Neural progenitor cell (in vitro differentiated cells): Measurements from ENCODE around the gene NME2. TPM values are rescaled to one million over a fixed set of nuclear protein-coding genes. Genes with fewer than 3 reads are reported as not detected.

ENCODE experiments used
- DNase-seq: peaks from one replicate; pipeline ENCODE4 v3.0.0-alpha.2; 2016; ENCODE audit warnings: low spot score
- H2AFZ ChIP-seq: fragments of 200-600 bp; sonication (generic); replicated peaks from 2 replicates; pipeline ENCODE4 v1.6.1; 2016; ENCODE audit warnings: antibody characterized with exemption
- H3F3A ChIP-seq: fragments of 200-600 bp; sonication (generic); 2 replicates; pipeline ENCODE4 v1.6.1; 2016; ENCODE audit warnings: antibody characterized with exemption, low read depth
- H3K27ac ChIP-seq: fragments of 200-600 bp; sonication (generic); 2 replicates; pipeline ENCODE4 v1.5.1; 2016; ENCODE audit warnings: mild to moderate bottlenecking
- H3K27me3 ChIP-seq: fragments of 200-600 bp; sonication (generic); 2 replicates; pipeline ENCODE4 v1.6.1; 2016; ENCODE audit warnings: mild to moderate bottlenecking, moderate library complexity
- H3K36me3 ChIP-seq: fragments of 200-600 bp; sonication (generic); 2 replicates; pipeline ENCODE4 v1.5.1; 2016
- H3K4me1 ChIP-seq: fragments of 200-600 bp; sonication (generic); 2 replicates; pipeline ENCODE4 v1.6.1; 2016; ENCODE audit warnings: mixed run types
- H3K4me2 ChIP-seq: fragments of 200-600 bp; sonication (generic); 2 replicates; pipeline ENCODE4 v1.6.1; 2016
- H3K4me3 ChIP-seq: fragments of 200-600 bp; sonication (generic); 2 replicates; pipeline ENCODE4 v1.5.1; 2016
- H3K79me2 ChIP-seq: fragments of 200-600 bp; sonication (generic); 2 replicates; pipeline ENCODE4 v1.6.1; 2016; ENCODE audit warnings: low read depth
- H3K9ac ChIP-seq: fragments of 200-600 bp; sonication (generic); 2 replicates; pipeline ENCODE4 v1.6.1; 2016
- H3K9me3 ChIP-seq: fragments of 200-600 bp; sonication (generic); 2 replicates; pipeline ENCODE4 v1.5.1; 2016; ENCODE audit warnings: low read depth
- H4K20me1 ChIP-seq: fragments of 200-600 bp; sonication (generic); 2 replicates; pipeline ENCODE4 v1.6.1; 2016; ENCODE audit warnings: low read depth
- H3K27ac Mint-ChIP-seq: 3 replicates; pipeline ENCODE4 v1.8.0; 2021; ENCODE audit warnings: mixed read lengths
- H3K27me3 Mint-ChIP-seq: 2 replicates; pipeline ENCODE4 v1.8.0; 2022; ENCODE audit warnings: low read depth, mild to moderate bottlenecking, inconsistent platforms, moderate library complexity, mixed read lengths; ENCODE audit not compliant: insufficient read depth
- H3K36me3 Mint-ChIP-seq: 3 replicates; pipeline ENCODE4 v1.8.0; 2021; ENCODE audit warnings: mixed read lengths
- H3K4me1 Mint-ChIP-seq: 3 replicates; pipeline ENCODE4 v1.8.0; 2021; ENCODE audit warnings: mixed read lengths
- H3K4me3 Mint-ChIP-seq: 3 replicates; pipeline ENCODE4 v1.8.0; 2021; ENCODE audit warnings: mild to moderate bottlenecking, moderate library complexity, mixed read lengths
- H3K9me3 Mint-ChIP-seq: 3 replicates; pipeline ENCODE4 v1.8.0; 2020; ENCODE audit warnings: mixed read lengths
- EZH2 ChIP-seq: fragments of 200-600 bp; sonication (generic); IDR thresholded peaks from 2 replicates; pipeline ENCODE4 v1.6.1; 2017; ENCODE audit warnings: antibody characterized with exemption, mild to moderate bottlenecking, moderate library complexity
- EZH2phosphoT487 ChIP-seq: fragments of 200-600 bp; sonication (generic); IDR thresholded peaks from 2 replicates; pipeline ENCODE4 v1.6.1; 2017; ENCODE audit warnings: antibody characterized with exemption
- total RNA-seq: library from RNA; depleted of rRNA; stranded (reverse); fragments of >200 nt; gene quantifications from 2 replicates; pipeline ENCODE4 v1.2.3, GENCODE V29; 2015; ENCODE audit warnings: low replicate concordance
- TF ChIP-seq, protein P1 (sequence below): fragments of 200-600 bp; sonication (generic); IDR thresholded peaks from 2 replicates; pipeline ENCODE4 v1.5.1; 2017; ENCODE audit warnings: antibody characterized with exemption, mild to moderate bottlenecking

The NME2 gene
- total RNA-seq, 1 donor from 2014 or later: 287 TPM

DNA sequence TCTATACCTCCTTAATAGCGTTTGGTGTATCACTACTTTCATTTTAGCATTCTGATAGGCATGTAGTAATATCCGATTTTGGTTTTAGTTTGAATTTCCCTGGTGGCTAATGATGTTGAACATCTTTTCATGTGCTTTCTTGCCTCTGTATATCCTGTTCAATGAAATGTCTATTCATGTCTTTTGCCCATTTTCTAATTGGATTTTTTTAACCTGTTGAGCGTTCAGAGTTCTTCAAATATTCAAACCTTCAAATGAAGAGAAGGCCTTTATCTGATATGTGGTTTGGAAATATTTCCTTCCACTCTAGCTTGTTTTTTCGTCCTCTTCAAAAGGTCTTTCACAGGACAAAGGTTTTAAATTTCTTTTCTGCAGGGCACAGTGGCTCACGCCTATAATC lies 15.3 kb upstream of the NME2 start:
- H3K79me2 ChIP-seq: peaks cover 24% of the 10 kb centered on the region
- H3K4me2 ChIP-seq: no peak overlapping the region
- H3K27ac ChIP-seq: no peak overlapping the region
- H3K27me3 ChIP-seq: no peaks in the 10 kb centered on the region
- Mint-ChIP-seq H3K4me3 (no peak overlapping the region), H3K9me3 (no peaks in the 10 kb centered on the region), H3K36me3 (peaks cover under 1% of the 10 kb centered on the region), H3K27ac (no peak overlapping the region), H3K4me1 (peaks cover 4% of the 10 kb centered on the region), H3K27me3 (no peaks in the 10 kb centered on the region)
- H3K4me3 ChIP-seq: no peak overlapping the region
- peaks cover 12% of the 10 kb centered on the region for H3F3A ChIP-seq
- no peaks in the 10 kb centered on the region for H4K20me1 ChIP-seq
- DNase-seq: no peak
- TF ChIP-seq EZH2phosphoT487: no peak
- TF ChIP-seq EZH2: no peak
- TF ChIP-seq, protein P1, sequence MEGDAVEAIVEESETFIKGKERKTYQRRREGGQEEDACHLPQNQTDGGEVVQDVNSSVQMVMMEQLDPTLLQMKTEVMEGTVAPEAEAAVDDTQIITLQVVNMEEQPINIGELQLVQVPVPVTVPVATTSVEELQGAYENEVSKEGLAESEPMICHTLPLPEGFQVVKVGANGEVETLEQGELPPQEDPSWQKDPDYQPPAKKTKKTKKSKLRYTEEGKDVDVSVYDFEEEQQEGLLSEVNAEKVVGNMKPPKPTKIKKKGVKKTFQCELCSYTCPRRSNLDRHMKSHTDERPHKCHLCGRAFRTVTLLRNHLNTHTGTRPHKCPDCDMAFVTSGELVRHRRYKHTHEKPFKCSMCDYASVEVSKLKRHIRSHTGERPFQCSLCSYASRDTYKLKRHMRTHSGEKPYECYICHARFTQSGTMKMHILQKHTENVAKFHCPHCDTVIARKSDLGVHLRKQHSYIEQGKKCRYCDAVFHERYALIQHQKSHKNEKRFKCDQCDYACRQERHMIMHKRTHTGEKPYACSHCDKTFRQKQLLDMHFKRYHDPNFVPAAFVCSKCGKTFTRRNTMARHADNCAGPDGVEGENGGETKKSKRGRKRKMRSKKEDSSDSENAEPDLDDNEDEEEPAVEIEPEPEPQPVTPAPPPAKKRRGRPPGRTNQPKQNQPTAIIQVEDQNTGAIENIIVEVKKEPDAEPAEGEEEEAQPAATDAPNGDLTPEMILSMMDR: no peak
- no peaks in the 10 kb centered on the region for H3K36me3 ChIP-seq
- peaks cover 16% of the 10 kb centered on the region for H3K4me1 ChIP-seq
- H3K9ac ChIP-seq: no peak overlapping the region
- H2AFZ ChIP-seq: no peak overlapping the region
- H3K9me3 ChIP-seq: no peaks in the 10 kb centered on the region

- Histone ChIP-seq H2AFZ (peak overlapping the region; percentile 94), H3K4me3 (peak overlapping the region; percentile 71), H3K79me2 (peaks cover 42% of the 10 kb centered on the region), H3K4me2 (peak overlapping the region; percentile 82), H3K27ac (peak overlapping the region; percentile 62), H4K20me1 (no peaks in the 10 kb centered on the region), H3K36me3 (peaks cover 4% of the 10 kb centered on the region), H3F3A (peaks cover 12% of the 10 kb centered on the region), H3K9ac (peak overlapping the region; percentile 42), H3K4me1 (peaks cover 16% of the 10 kb centered on the region), H3K9me3 (no peaks in the 10 kb centered on the region), H3K27me3 (no peaks in the 10 kb centered on the region)
- no peak overlapping the region for H3K4me3 Mint-ChIP-seq
- no peak overlapping the region for H3K27ac Mint-ChIP-seq
- no peaks in the 10 kb centered on the region for H3K27me3 Mint-ChIP-seq
- H3K9me3 Mint-ChIP-seq: no peaks in the 10 kb centered on the region
- H3K36me3 Mint-ChIP-seq: peaks cover 9% of the 10 kb centered on the region
- H3K4me1 Mint-ChIP-seq: peaks cover 4% of the 10 kb centered on the region
- DNase-seq: no peak
- no peak for TF ChIP-seq EZH2phosphoT487
- TF ChIP-seq EZH2: no peak
- TF ChIP-seq, protein P1: no peak
These were observed 13.4 kb upstream of the NME2 start for GRCh38 chr17:51152766-51153209.

DNA sequence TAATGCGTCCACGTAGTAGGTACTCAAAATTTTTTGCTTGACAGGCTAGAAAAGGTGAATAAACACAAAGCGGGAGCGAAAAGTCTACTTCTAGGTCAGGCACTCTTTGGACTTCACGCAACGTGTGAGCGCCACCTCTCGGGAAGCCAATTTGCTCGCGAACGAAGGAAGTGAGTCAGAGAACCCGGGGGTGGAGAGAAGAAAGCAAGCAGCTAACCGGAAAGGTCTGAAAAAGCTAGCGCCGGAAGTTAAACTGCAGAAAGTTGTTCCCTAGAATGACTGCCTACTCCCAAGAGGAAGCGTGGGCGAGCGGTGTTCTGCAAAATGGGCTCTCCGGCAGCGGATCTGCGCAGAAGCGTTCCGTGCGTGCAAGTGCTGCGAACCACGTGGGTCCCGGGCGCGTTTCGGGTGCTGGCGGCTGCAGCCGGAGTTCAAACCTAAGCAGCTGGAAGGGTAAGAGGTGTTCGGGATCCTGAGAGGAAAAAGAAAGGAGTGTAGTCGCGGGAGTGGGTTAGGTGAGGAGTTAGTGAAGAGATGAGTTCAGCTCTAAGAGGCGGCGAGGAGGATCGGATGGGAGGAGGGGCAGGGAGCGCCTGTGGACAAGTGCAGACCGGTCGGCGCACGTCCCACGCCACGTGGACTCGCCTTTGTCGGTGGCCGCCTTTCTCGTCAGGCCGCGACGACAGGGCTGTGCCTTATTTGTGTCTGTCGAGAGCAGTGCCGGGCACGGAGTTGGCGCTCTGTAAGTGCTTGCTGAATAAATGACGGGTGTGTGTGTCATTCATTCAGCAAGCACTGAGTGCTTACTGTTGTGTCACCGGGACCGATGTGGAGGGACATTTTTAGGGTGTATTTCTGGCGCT lies 12.8 kb upstream of the NME2 start, which contains the start of gene NME1:
NME1 (plus strand) TSS at position 350 of the 863 bp plus-strand sequence. CDS start 2,096 bp downstream, outside the sequence.
- peak within 1 kb of the TSS; percentile 96 for H2AFZ ChIP-seq
- peaks cover 9% of the 10 kb centered on the region for H3K36me3 Mint-ChIP-seq
- H3K79me2 ChIP-seq: peaks cover 48% of the 10 kb centered on the region
- DNase-seq: peak; percentile 98
- peaks cover 4% of the 10 kb centered on the region for H3K4me1 Mint-ChIP-seq
- no peak within 1 kb of the TSS for H3K4me3 Mint-ChIP-seq
- no peaks in the 10 kb centered on the region for H4K20me1 ChIP-seq
- no peak for TF ChIP-seq EZH2phosphoT487
- TF ChIP-seq, protein P1: peak; percentile 91
- no peak for TF ChIP-seq EZH2
- peak within 1 kb of the TSS; percentile 71 for H3K4me3 ChIP-seq
- peak within 1 kb of the TSS; percentile 86 for H3K4me2 ChIP-seq
- H3K9me3 ChIP-seq: no peaks in the 10 kb centered on the region
- H3K4me1 ChIP-seq: peaks cover 16% of the 10 kb centered on the region
- H3K27me3 ChIP-seq: no peaks in the 10 kb centered on the region
- no peaks in the 10 kb centered on the region for H3K27me3 Mint-ChIP-seq
- peaks cover 12% of the 10 kb centered on the region for H3F3A ChIP-seq
- H3K36me3 ChIP-seq: peaks cover 4% of the 10 kb centered on the region
- no peaks in the 10 kb centered on the region for H3K9me3 Mint-ChIP-seq
- peak within 1 kb of the TSS; percentile 73 for H3K27ac ChIP-seq
- H3K27ac Mint-ChIP-seq: no peak within 1 kb of the TSS
- H3K9ac ChIP-seq: peak within 1 kb of the TSS; percentile 75
